GM19193 (cell line): ENCODE data around the gene SLC5A2.

Experiments used
- POLR2A ChIP-seq: IDR thresholded peaks from 4 replicates; pipeline ENCODE4 v1.6.1; 2011; ENCODE audit not compliant: insufficient read depth, insufficient read length; ENCODE audit errors: extremely low read depth

The SLC5A2 gene

GRCh38 chr16:31470615-31471014 lies 12.3 kb upstream of the SLC5A2 start:
- no peak for TF ChIP-seq POLR2A

GRCh38 chr16:31471241-31471874 lies 11.6 kb upstream of the SLC5A2 start:
- TF ChIP-seq POLR2A = no peak

- no peak for TF ChIP-seq POLR2A
Observed at GRCh38 chr16:31471875-31472708, 10.8 kb upstream of the SLC5A2 start, which contains the start of gene TGFB1I1. TGFB1I1 (plus strand) TSS chr16:31472152; CDS start chr16:31472189, 37 bp downstream.

GRCh38 chr16:31472709-31473203 lies 10.2 kb upstream of the SLC5A2 start:
- TF ChIP-seq POLR2A = no peak

GRCh38 chr16:31473264-31473984 lies 9.5 kb upstream of the SLC5A2 start:
- no peak for TF ChIP-seq POLR2A

GRCh38 chr16:31474173-31474714 lies 8.7 kb upstream of the SLC5A2 start:
- no peak for TF ChIP-seq POLR2A

GRCh38 chr16:31474773-31475738 lies 7.9 kb upstream of the SLC5A2 start:
- no peak for TF ChIP-seq POLR2A

- no peak for TF ChIP-seq POLR2A
Observed at GRCh38 chr16:31475946-31476302, 7.0 kb upstream of the SLC5A2 start.

- TF ChIP-seq POLR2A = no peak
Observed at GRCh38 chr16:31476303-31477219, 6.4 kb upstream of the SLC5A2 start.

GRCh38 chr16:31477220-31478216 lies 5.4 kb upstream of the SLC5A2 start:
- no peak for TF ChIP-seq POLR2A

- no peak for TF ChIP-seq POLR2A
Observed at GRCh38 chr16:31478956-31479355, 4.0 kb upstream of the SLC5A2 start.

- TF ChIP-seq POLR2A = no peak
Observed at GRCh38 chr16:31479751-31480150, 3.2 kb upstream of the SLC5A2 start.
